GM13977 (cell line): ENCODE results near the gene ITGA11.

Experiments used
- DNase-seq: peaks from one replicate; pipeline ENCODE4 v3.0.0; 2012; ENCODE audit warnings: low spot score
- CTCF ChIP-seq: IDR thresholded peaks from 2 replicates; pipeline ENCODE4 v1.5.1; 2012; ENCODE audit warnings: mild to moderate bottlenecking, control low read depth; ENCODE audit not compliant: insufficient read depth; ENCODE audit errors: extremely low read depth, missing control alignments
- in situ Hi-C: fragments of 300-500 bp; cut with MboI; formaldehyde crosslinking; loops from one replicate; pipeline ENCODE4 v1.12.0; 2022; ENCODE audit warnings: low sequenced_read_pairs, low pct_unique_long_range_greater_than_20kb, mixed read lengths, inconsistent platforms; ENCODE audit not compliant: unreplicated experiment

The ITGA11 gene

DNA sequence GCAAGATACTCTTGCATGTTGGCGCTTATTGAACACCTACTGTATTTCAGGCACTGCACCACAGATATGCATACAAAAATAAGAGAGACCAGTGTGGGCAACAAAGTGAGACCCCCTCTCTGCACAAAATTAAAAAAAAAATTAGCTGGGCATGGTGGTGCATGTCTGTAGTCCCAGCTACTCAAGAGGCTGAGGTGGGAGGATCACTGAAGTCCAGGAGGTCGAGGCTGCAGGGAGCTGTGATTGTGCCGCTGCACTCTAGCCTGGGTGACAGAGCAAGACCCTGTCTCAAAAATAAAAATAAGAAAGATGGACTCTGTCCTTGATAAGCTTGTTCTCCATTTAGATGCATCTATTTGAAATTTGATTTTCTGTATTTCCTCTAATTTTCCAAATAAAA, 133.6 kb downstream of the ITGA11 start:
- TF ChIP-seq CTCF: no peak
- no peak for DNase-seq
- in situ Hi-C loops: no loop called here

GRCh38 chr15:68295014-68295805, 136.8 kb downstream of the ITGA11 start:
- in situ Hi-C loops: no loop called here
- DNase-seq: no peak
- no peak for TF ChIP-seq CTCF

GRCh38 chr15:68292967-68293366, 139.0 kb downstream of the ITGA11 start:
- DNase-seq: no peak
- in situ Hi-C loops: no loop called here
- TF ChIP-seq CTCF: no peak

GRCh38 chr15:68292157-68292781, 139.7 kb downstream of the ITGA11 start:
- in situ Hi-C loops: no loop called here
- DNase-seq: no peak
- TF ChIP-seq CTCF: no peak

DNA sequence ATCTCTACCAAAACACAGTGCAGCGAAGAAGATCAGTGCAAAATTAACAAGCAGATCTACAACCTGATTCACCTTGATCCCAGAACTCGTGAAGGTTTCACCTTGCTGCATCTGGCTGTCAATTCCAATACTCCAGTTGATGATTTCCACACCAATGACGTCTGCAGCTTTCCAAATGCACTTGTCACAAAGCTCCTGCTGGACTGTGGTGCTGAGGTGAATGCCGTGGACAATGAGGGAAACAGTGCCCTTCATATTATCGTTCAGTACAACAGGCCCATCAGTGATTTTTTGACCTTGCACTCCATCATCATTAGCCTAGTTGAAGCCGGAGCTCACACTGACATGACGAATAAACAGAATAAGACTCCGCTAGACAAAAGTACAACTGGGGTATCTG, 141.2 kb downstream of the ITGA11 start:
- in situ Hi-C loops: no loop called here
- DNase-seq: no peak
- TF ChIP-seq CTCF: no peak

DNA sequence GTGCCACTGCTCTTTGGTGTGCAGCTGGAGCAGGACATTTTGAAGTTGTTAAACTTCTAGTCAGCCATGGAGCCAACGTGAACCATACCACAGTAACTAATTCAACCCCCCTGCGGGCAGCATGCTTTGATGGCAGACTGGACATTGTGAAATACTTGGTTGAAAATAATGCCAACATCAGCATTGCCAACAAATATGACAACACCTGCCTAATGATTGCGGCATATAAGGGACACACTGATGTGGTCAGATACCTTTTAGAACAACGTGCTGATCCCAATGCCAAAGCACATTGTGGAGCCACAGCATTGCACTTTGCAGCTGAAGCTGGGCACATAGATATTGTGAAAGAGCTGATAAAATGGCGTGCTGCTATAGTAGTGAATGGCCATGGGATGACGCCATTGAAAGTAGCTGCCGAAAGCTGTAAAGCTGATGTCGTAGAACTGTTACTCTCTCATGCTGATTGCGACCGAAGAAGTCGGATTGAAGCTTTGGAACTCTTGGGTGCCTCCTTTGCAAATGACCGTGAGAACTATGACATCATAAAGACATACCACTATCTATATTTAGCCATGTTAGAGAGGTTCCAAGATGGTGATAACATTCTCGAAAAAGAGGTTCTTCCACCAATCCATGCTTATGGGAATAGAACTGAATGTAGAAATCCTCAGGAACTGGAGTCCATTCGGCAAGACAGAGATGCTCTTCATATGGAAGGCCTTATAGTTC, 142.2 kb downstream of the ITGA11 start:
- no peak for TF ChIP-seq CTCF
- DNase-seq: no peak
- in situ Hi-C loops: no loop called here
